Measurements from ENCODE around the gene FAM181A. TPM values are rescaled to one million over a fixed set of nuclear protein-coding genes. Genes with fewer than 3 reads are reported as not detected.

Gene FAM181A
- total and polyA plus RNA-seq, 2 of the 4 experiments (the other 2 are of a cell fraction) = not detected

GRCh38 chr14:93944348-93945069 lies 17.4 kb downstream of the FAM181A start:
- intact Hi-C loops (cut with micrococcal nuclease) = no loop called here
- Histone ChIP-seq H4K20me1 (ENCODE audit: insufficient read depth, low read length) (peaks cover 3% of the 10 kb centered on the region; the same call in 1 of the 2 replicates), H2BK15ac (ENCODE audit: low read depth, low read length) (no peak overlapping the region), H3K4me1 (ENCODE audit: control insufficient read depth, insufficient read depth, low read length) (peaks cover 5% of the 10 kb centered on the region), H3K23ac (ENCODE audit: low read depth, low read length) (no peak overlapping the region), H3K27ac (ENCODE audit: insufficient read depth, low read length) (no peak overlapping the region), H2AK9ac (replicated peaks; ENCODE audit: low read depth, low read length, poor library complexity) (no peak overlapping the region), H2BK5ac (ENCODE audit: low read depth, low read length, poor library complexity, severe bottlenecking) (no peak overlapping the region), H2BK120ac (ENCODE audit: low read depth, low read length) (no peak overlapping the region), H2AK5ac (ENCODE audit: low read depth, low read length) (no peak overlapping the region; the same call in none of the 2 replicates), H2BK20ac (ENCODE audit: low read depth, low read length) (no peak overlapping the region), H3K56ac (ENCODE audit: extremely low read depth, insufficient read depth, low read length) (no peak overlapping the region), H3K9ac (ENCODE audit: low read depth, low read length) (no peak overlapping the region), H3K27me3 (ENCODE audit: control insufficient read depth, insufficient read depth, low read length) (no peaks in the 10 kb centered on the region), H3K4me3 (ENCODE audit: insufficient read depth, low read depth, low read length) (no peak overlapping the region), H3K4ac (ENCODE audit: low read depth, low read length) (no peak overlapping the region), H3K18ac (ENCODE audit: low read depth, low read length) (no peak overlapping the region), H4K8ac (ENCODE audit: low read depth in 2 of 2, low read length in 2 of 2) (no peak overlapping the region), H4K91ac (ENCODE audit: insufficient read depth, low read depth, low read length) (no peak overlapping the region), H3K79me1 (ENCODE audit: low read depth in 1 of 2, low read length in 2 of 2) (no peaks in the 10 kb centered on the region), H3K4me2 (ENCODE audit: low read depth, low read length) (no peak overlapping the region), H3K36me3 (ENCODE audit: control insufficient read depth, insufficient read depth, low read length) (no peaks in the 10 kb centered on the region), H3K9me1 (ENCODE audit: insufficient read depth, low read length) (no peaks in the 10 kb centered on the region), H2AFZ (replicated peaks; ENCODE audit: low read length, poor library complexity) (peak overlapping the region; percentile 34), H3K9me3 (ENCODE audit: control insufficient read depth, insufficient read depth, low read length) (no peaks in the 10 kb centered on the region), H3K14ac (replicated peaks; ENCODE audit: low read depth, low read length) (no peak overlapping the region), H4K5ac (ENCODE audit: low read depth, low read length) (no peak overlapping the region)
- dilution Hi-C loops (cut with HindIII; ENCODE audit: low sequenced_read_pairs, unreplicated experiment) = no loop called here
- BruUV-seq (replicated peaks) = no TSS peak
- no peak for ATAC-seq (ENCODE audit: low read depth)
- POLR2A ChIA-PET (ENCODE audit: unreplicated experiment) = no interaction called here
- 94% methylated on average over 8 of the region's 16 CpGs; no CpG with 5 or more reads in 1 of the 2 experiments for WGBS, 2 experiments (ENCODE audit: extremely low coverage in 2 of 2, insufficient read length in 1 of 2)
- DNase-seq = no peak
- in situ Hi-C loops (cut with MboI; ENCODE audit: low sequenced_read_pairs) = loop anchor here (5.0 to 10.0 kb wide), 2 partner anchors 58 to 190 kb away; no protein-coding TSS in a partner anchor
- CTCF ChIA-PET = no interaction called here
- no peak for TF ChIP-seq MXI1 (IDR thresholded peaks at IDR 0.05; ENCODE audit: borderline replicate concordance, low read depth, low read length)
- TF ChIP-seq ELK1 (IDR thresholded peaks at IDR 0.05; ENCODE audit: borderline replicate concordance, low read depth, low read length) = no peak
- TF ChIP-seq FOS (IDR thresholded peaks at IDR 0.05; ENCODE audit: low read depth, low read length) = no peak
- no peak for TF ChIP-seq CTCF (conservative IDR thresholded peaks at IDR 0.05; ENCODE audit: low read depth, low read length)
- no peak for TF ChIP-seq RFX5 (IDR thresholded peaks at IDR 0.05; ENCODE audit: low read depth, low read length)
- no peak for TF ChIP-seq BHLHE40 (IDR thresholded peaks at IDR 0.05; ENCODE audit: low read depth, low read length)
- TF ChIP-seq RAD21 (IDR thresholded peaks at IDR 0.05; ENCODE audit: low read length) = no peak
- no peak for TF ChIP-seq MAZ (IDR thresholded peaks at IDR 0.05; ENCODE audit: borderline replicate concordance, low read depth, low read length)
- no peak for TF ChIP-seq MAFK (IDR thresholded peaks at IDR 0.05; ENCODE audit: low read depth, low read length)
